HPDE6-E6E7 (cell line): Measurements from ENCODE around the gene PRAMEF8.
"Not testable (repeated sequence)": the region's sequence is repeated elsewhere in the genome, so short reads cannot be mapped to it uniquely, and the experiment has no call there.

ENCODE experiments used
- DNase-seq: peaks from one replicate; pipeline ENCODE4 v3.0.0; 2011; ENCODE audit warnings: missing footprints; ENCODE audit errors: extremely low spot score

PRAMEF8 gene

DNA sequence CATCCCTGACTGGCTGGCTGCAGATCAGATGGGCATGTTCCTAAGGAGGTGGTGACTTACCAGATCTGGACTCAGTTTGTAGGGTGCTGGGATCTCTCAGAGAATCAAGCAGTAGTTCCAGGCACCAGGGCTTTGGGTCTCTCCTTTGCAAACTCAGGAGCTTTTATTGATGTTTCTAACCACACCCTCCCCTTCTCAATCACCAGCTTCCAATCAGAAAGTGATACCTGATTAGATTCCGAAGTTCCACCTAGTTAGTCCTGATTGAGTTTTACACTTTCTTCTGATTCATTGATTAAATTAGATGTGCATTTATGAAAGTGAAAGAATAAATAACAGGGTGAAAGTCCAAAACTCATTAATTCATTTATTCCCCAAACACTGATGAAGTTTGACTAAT lies at the start of gene PRAMEF8:
Gene PRAMEF8 (minus strand): TSS at position 101 of the 400 bp plus-strand sequence. CDS start 1,046 bp downstream, outside the sequence.
- DNase-seq = not testable (repeated sequence)

DNA sequence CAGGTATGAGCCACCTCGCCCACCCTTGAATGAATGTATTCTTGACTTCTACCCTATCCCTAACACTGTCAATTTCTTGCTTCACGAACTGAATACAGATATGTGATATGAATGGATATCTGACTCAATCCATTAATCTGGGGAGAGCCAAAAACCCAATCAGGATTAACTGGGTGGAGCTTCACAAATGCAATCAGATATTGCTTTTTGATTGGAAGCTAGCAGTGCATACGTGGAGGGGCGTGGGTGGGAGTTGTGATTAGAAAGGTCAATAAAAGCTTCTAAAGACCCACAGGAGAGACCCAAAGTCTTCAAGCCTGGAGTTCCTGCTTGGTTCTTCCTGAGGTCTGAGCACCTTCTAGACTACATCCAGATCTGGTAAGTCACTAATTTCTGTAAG lies 30.3 kb upstream of the PRAMEF8 start, which contains the start of gene PRAMEF15:
Gene PRAMEF15 (plus strand): TSS at position 301 of the 400 bp plus-strand sequence. CDS start 2,827 bp downstream, outside the sequence.
- not testable (repeated sequence) for DNase-seq

DNA sequence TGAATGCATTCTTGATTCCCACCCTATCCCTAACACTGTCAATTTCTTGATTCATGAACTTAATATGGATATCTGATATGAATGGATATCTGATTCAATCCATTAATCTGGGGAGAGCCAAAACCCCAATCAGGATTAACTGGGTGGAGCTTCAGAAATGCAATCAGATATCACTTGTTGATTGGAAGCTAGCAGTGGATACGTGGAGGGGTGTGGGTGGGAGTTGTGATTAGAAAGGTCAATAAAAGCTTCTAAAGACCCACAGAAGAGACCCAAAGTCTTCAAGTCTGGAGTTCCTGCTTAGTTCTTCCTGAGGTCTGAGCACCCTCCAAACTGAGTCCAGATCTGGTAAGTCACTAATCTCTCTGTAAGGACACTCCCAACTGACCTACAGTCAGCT lies 18.3 kb upstream of the PRAMEF8 start, which contains the start of gene PRAMEF33:
Gene PRAMEF33 (plus strand): TSS at position 301 of the 400 bp plus-strand sequence. CDS start 2,416 bp downstream, outside the sequence.
- not testable (repeated sequence) for DNase-seq

DNA sequence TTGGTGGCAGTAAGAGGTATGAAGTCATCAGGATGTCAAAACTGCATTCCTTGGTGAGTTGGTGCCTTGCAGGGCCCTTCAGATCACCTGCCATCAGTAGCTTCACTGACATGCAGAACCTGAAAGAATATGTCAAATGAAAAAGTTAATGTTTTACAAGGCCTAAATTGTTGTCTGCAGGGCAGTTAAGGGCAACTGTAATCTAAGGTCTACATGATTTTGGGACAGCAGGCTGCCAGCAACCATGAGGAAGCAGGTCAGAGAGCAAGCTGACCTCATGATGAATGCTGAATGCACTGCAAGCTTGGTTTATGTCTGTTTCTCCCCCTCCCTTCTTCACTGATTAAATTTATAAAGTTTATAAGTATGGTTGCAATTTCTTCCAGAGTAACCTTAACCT lies 17.3 kb upstream of the PRAMEF8 start:
- not testable (repeated sequence) for DNase-seq

DNA sequence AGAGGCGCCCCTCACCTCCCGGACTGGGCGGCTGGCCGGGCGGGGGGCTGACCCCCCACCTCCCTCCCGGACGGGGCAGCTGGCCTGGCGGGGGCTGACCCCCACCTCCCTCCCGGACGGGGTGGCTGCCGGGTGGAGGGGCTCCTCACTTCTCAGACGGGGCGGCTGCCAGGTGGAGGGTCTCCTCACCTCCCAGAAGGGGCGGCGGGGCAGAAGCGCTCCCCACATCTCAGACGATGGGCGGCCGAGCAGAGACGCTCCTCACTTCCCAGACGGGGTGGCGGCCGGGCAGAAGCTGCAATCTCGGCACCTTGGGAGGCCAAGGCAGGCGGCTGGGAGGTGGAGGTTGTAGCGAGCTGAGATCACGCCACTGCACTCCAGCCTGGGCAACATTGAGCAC lies 13.8 kb upstream of the PRAMEF8 start:
- not testable (repeated sequence) for DNase-seq

DNA sequence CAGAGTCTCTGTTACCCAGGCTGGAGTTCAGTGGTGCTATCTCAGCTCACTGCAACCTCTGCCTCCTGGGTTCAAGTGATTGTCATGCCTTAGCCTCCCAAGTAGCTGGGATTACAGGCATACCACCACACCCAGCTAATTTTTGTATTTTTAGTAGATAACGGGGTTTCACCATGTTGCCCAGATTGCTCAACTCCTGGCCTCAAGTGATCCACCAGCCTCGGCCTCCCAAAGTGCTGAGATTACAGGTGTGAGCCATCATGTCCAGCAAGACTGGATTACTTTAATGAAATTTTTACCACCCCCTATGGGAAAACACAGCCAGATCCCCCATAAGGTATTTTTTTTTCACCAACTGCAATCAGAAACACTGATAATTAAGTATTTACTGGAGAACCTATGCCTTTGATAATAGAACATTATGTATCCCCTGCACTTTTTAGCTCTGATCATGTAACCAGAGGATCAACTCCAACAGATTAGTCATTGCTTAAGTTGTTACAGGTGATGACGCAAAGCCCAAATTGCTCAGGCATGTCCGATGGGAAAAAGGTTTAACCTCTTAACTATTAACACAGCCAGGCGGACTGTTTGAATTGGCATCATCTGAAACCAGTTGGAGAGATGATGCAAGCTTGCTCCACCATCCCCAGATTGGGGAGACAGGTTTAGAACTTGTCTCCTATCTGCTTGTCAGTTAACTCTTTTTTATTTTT lies 12.4 kb upstream of the PRAMEF8 start:
- DNase-seq = not testable (repeated sequence)

DNA sequence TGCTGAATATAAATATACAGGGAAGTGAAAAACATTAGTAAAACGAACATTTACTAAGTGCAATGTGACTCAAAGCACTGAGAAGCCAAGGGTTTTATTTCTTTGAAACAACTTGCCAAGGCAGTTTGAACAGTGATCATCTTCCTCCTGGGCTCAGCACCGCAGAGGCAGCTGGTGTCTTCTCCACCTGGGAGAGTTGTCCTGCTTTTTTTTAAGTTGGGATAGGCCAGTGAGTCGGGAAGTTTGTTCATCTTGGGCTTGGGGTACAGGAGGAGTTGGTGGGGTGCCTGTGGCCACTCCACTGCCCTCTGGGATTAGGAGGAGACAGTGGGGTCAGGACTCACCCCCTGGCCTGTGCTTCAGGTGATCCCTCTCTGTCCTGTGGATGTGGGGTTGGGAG lies 4.1 kb upstream of the PRAMEF8 start:
- DNase-seq = not testable (repeated sequence)

DNA sequence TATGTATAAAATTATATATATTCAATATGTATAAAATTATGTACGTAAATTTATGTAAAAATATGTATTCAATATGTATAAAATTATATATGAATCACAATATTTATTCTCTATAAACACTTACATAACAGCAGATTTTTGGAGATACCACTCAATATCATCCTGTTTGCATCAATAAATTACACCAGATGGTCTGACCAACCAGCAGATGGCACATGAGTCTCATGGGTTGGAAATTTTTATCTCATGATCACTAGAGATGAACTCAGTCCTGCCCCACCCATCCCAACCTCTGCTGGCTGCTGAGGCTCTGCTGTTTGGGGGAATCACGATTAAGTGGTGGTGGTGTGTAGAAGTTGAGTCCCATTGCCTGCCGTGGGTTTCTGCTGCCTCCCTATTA lies 5.3 kb downstream of the PRAMEF8 start:
- DNase-seq = not testable (repeated sequence)

DNA sequence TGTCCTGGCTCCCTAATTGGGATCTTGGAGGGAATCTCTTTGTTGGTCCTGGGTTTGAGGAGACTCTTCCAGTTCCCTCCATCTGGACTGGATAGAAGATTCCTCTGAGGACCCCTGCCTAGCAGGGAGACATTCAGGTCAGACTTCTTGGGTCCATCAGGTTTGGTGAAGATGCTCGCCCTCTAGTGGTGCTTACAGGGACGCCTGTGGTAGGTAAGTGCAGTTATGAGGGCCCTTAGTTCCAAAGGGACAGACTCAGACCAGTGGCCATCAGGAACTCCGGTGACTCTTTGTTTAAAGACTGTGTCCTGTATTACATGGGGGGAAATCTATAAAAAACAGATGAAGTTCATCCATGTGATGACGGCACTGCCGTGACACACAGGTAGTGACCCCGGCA lies 7.9 kb downstream of the PRAMEF8 start:
- not testable (repeated sequence) for DNase-seq

DNA sequence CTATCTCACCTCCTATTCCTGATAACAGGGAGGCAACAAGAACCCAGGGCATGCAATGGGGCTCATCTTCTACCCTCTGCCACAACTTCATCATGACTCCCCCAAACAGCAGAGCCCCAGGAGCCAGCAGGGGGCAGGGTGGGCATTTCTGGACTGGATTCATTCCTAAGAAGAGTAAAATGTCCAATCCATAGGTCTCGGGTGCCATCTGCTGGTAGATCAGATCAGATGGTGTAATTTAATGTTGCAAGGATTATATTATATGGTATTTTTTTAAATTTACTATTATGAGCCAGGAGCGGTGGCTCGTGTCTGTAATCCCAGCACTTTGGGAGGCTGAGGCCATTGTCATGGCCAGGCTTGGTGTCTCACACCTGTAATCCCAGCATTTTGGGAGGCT lies 19.8 kb downstream of the PRAMEF8 start:
- DNase-seq = not testable (repeated sequence)

DNA sequence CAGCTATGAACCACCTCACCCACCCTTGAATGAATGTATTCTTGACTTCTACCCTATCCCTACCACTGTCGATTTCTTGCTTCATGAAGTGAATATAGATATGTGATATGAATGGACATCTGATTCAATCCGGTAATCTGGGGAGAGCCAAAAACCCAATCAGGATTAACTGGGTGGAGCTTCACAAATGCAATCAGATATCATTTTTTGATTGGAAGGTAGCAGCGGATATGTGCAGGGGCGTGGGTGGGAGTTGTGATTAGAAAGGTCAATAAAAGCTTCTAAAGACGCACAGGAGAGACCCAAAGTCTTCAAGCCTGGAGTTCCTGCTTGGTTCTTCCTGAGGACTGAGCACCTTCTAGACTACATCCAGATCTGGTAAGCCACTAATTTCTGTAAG lies 31.0 kb downstream of the PRAMEF8 start, which contains the start of gene PRAMEF5:
Gene PRAMEF5 (plus strand): TSS at position 301 of the 400 bp plus-strand sequence. CDS start 5,071 bp downstream, outside the sequence.
- DNase-seq = not testable (repeated sequence)

DNA sequence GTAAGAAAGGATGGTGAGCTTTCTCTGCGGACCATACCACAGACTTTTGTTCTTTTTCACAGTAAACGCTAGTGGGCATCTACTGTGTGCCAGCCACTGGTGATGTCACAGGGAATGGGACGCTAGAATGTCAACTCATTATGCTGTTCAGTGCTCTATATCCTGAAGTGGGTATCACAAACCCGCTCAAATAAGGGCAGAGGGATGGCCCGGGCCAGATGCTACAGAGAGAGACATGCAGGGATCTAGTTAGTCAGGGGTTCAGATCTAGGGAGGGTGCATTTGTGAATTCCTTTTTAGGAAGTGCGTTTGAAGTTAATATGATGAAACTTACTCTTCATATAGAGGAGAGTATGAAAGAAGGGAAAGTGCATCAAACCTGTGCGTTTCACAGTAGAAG lies 37.8 kb downstream of the PRAMEF8 start:
- DNase-seq = not testable (repeated sequence)

DNA sequence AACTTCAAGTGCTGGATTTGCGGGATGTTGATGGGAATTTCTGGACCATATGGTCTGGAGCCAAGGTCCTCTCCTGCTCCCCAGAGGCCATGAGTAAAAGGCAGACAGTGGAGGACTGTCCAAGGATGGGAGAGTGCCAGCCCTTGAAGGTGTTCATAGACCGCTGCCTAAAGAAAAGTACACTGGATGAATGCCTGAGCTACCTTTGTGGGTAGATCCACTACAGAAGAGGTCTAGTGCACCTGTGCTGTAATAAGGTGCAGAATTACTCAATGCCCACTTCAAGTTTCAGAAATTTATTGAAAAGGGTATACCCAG lies 38.4 kb downstream of the PRAMEF8 start:
- DNase-seq = not testable (repeated sequence)

DNA sequence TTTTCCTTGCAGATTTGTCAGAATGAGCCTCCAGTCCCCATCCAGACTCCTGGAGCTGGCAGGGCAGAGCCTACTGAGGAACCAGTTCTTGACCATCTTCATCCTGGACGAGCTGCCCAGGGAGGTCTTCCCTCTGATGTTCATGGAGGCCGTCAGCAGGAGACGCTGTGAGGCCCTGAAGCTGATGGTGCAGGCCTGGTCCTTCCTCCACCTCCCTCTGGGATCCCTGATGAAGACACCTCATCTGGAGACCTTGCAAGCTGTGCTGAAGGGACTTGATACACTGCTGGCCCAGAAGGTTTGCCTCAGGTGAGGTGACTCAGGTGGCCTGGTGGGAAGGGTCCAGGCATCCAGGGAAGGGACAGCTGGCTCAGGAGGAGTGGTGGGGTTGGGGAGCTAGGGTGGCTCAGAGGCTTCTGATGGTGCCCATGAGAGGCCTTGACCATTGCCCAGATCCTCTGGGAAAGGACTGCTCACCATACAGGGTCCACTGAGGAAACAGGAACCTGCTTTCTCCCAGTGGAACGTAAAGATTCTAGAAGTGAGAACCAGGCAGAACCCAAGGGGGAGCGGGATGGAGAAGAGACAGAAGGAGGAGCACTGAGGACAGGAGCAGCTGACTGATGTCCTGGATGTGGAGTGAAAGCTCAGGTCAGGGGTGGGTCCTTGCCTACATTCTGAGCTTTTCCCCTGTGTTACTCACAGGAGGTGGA lies 38.9 kb downstream of the PRAMEF8 start:
- DNase-seq = not testable (repeated sequence)

DNA sequence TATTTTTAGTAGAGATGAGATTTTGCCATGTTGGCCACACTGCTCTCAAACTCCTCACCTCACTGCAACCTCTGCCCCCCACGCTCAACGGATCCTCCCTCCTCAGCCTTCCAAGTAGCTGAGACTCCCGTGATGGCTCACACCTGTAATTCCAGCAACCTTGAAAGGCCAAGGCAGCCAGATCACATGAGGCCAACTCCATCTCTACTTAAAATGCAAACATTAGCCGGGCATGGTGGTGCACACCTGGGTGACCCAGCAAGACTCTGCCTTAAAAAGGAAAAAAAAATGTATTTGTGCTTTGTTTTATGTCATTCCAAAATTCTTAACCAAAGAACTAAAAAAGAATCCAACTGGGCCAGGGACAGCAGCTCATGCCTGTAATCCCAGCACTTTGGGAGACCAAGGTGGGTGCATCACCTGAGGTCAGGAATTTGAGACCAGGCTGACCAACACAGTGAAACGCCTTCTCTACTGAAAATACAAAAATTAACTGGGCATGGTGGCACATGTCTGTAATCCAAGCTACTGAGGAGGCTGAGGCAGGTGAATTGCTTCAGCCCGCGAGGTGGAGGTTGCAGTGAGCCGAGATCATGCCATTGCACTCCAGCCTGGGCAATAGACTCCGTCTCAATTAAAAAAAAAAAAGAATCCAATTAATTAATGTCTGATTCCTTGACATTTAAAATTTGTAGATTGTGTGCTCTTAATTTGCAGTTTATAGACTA lies 41.2 kb downstream of the PRAMEF8 start:
- DNase-seq = not testable (repeated sequence)

DNA sequence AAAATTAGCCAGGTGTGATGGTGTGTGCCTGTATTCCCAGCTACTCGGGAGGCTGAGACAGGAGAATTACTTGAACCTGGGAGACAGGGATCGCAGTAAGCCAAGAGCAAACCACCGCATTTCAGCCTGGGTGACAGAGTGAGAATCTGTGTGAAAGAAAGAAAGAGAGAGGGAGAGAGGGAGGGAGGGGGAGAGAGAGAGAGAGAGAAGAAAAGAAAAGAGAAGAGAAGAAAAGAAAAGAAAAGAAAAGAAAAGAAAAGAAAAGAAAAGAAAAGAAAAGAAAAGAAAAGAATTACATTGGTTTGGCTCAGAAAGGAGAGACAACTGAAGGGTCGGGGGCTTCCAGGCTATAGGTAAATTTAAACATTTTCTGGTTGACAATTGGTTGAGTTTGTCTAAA lies 45.3 kb downstream of the PRAMEF8 start:
- DNase-seq = not testable (repeated sequence)

DNA sequence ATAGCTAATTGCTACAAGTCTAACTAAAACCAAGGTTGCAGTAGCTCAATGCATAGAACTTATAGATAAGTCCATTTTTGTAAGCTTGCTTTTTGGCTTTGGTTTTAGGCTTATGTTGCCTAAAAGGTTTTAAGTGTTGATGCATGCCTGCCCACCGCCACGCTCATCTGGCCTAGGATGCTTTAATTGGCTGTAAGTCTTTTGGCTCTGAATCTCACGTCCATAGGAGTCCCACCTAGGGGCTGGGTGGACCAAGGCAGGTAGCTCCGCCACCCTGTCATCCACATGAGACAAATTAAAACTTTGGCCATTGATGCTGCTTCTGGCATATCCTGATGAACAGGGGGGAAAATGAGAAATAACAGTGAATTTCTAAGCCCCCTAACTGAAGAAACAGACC lies 47.4 kb downstream of the PRAMEF8 start:
- DNase-seq = not testable (repeated sequence)

DNA sequence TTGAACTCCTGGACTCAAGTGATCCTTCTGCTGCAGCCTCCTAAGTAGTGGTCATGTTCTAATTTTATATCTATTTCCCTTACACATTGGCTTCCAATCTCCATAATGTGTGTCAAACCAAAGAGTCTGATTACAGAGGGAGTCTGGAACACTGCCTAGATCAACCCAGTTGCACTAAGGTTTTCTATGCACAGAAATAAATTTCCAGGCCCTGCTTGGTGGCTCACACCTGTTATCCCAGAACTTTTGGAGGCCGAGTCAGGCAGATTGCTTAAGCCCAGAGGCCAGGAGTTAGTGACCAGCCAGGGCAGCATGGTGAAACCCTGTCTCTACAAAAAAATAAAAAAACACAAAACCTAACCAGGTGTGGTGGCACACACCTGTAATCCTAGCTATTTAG lies 50.9 kb downstream of the PRAMEF8 start:
- DNase-seq = not testable (repeated sequence)

DNA sequence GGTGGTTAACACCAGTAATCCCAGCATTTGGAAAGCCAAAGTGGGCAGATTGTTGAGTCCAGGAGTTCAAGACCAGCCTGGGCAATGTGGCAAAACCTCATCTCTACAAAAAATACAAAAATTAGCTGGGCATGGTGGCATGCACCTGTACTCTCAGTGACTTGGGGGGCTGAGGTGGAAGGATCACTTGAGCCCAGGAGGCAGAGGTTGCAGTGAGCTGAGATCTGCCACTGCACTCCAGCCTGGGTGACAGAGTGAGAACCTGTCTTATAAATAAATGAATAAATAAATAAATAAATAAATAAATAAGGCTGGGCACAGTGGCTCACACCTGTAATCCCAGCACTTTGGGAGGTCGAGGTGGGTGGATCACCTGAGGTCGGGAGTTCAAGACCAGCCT lies 52.9 kb downstream of the PRAMEF8 start:
- DNase-seq = not testable (repeated sequence)
